Caco-2 (cell line): Measurements from ENCODE around the gene FAM83F. TPM values are rescaled to one million over a fixed set of nuclear protein-coding genes. Genes with fewer than 3 reads are reported as not detected.
A peak's percentile ranks its signal among the peaks of the same experiment; 100 is the strongest.

Experiments
- BruUV-seq: library from RNA; stranded (reverse); fragments of 400-500 nt; replicated peaks from 2 replicates; lab custom pipeline; 2021; lab: Mats Ljungman, UMichigan
- CTCF ChIA-PET: fragments of 300-600 bp; sonication (Branson Sonifier 250); formaldehyde crosslinking; loops from one replicate; lab custom pipeline; 2022; ENCODE audit warnings: antibody characterized with exemption; lab: Charles Lee
- POLR2A ChIA-PET: fragments of 300-600 bp; sonication (Branson Sonifier 250); formaldehyde crosslinking; loops from one replicate; lab custom pipeline; 2022; ENCODE audit warnings: antibody characterized with exemption; lab: Charles Lee
- DNase-seq, 2 experiments: peaks; one replicate each; pipeline versions ENCODE4 v3.0.0 to v3.0.0-alpha.2; 2020 to 2022
- H3K27me3 ChIP-seq: replicated peaks from 2 replicates; pipeline ENCODE4 v1.6.0; 2011; ENCODE audit warnings: low read length; ENCODE audit not compliant: control insufficient read depth, insufficient read depth
- H3K36me3 ChIP-seq: 2 replicates; pipeline ENCODE4 v1.5.1; 2011; ENCODE audit warnings: low read length; ENCODE audit not compliant: control insufficient read depth, insufficient read depth
- H3K4me1 ChIP-seq: fragments of 250-450 bp; sonication (Bioruptor Pico); 2 replicates; pipeline ENCODE4 v1.5.1; 2020; ENCODE audit warnings: mild to moderate bottlenecking
- H3K4me3 ChIP-seq: 2 replicates; pipeline ENCODE4 v1.5.1; 2011; ENCODE audit warnings: low read depth, mild to moderate bottlenecking, control low read depth, low read length
- H3K9me3 ChIP-seq: fragments of 250-450 bp; sonication (Bioruptor Pico); 2 replicates; pipeline ENCODE4 v1.5.1; 2020; ENCODE audit warnings: mild to moderate bottlenecking, moderate library complexity
- H3K27ac Mint-ChIP-seq: one replicate; pipeline ENCODE4 v1.8.0; 2022; ENCODE audit warnings: mixed read lengths; ENCODE audit not compliant: unreplicated experiment
- H3K27me3 Mint-ChIP-seq: one replicate; pipeline ENCODE4 v1.8.0; 2022; ENCODE audit warnings: mixed read lengths; ENCODE audit not compliant: insufficient read depth, unreplicated experiment
- H3K36me3 Mint-ChIP-seq: one replicate; pipeline ENCODE4 v1.8.0; 2022; ENCODE audit warnings: mild to moderate bottlenecking, mixed read lengths; ENCODE audit not compliant: insufficient read depth, unreplicated experiment
- H3K4me1 Mint-ChIP-seq: one replicate; pipeline ENCODE4 v1.8.0; 2022; ENCODE audit warnings: low read depth, mixed read lengths; ENCODE audit not compliant: unreplicated experiment
- H3K4me3 Mint-ChIP-seq: one replicate; pipeline ENCODE4 v1.8.0; 2022; ENCODE audit warnings: mild to moderate bottlenecking, moderate library complexity, mixed read lengths; ENCODE audit not compliant: unreplicated experiment
- H3K9me3 Mint-ChIP-seq: one replicate; pipeline ENCODE4 v1.8.0; 2022; ENCODE audit warnings: mixed read lengths; ENCODE audit not compliant: unreplicated experiment
- intact Hi-C: fragments of 100-400 bp; cut with micrococcal nuclease; formaldehyde crosslinking; loops from one replicate; pipeline ENCODE4 v1.10.0; 2022; ENCODE audit not compliant: unreplicated experiment
- total RNA-seq: library from RNA; stranded (reverse); gene quantifications from 2 replicates; pipeline ENCODE4 v1.2.3, GENCODE V29; 2022
- TF ChIP-seq, protein P1 (sequence below), 2 experiments: fragments of 200-600 bp in 1 of 2; IDR thresholded peaks; 1 replicate in 1 of 2; 2 replicates in 1 of 2; pipeline versions ENCODE4 v1.5.1 to v1.8.0; 2011 to 2022; ENCODE audit warnings: antibody characterized with exemption in 1 of 2, control low read depth in 1 of 2, inconsistent platforms in 1 of 2, low read depth in 1 of 2, low read length in 1 of 2, mild to moderate bottlenecking in 1 of 2, moderate library complexity in 1 of 2; ENCODE audit not compliant: insufficient read depth in 1 of 2, severe bottlenecking in 1 of 2, unreplicated experiment in 1 of 2

The FAM83F gene
- total RNA-seq, 1 experiment from 2014 or later = 20.0 TPM

GRCh38 chr22:39967103-39967829 is 27.5 kb upstream of the FAM83F start:
- H3K27me3 ChIP-seq = no peaks in the 10 kb centered on the region; the same call in 1 of the 2 replicates
- Mint-ChIP-seq H3K27me3 (no peaks in the 10 kb centered on the region), H3K9me3 (no peaks in the 10 kb centered on the region), H3K4me3 (no peak overlapping the region), H3K27ac (no peak overlapping the region), H3K4me1 (peaks cover 11% of the 10 kb centered on the region), H3K36me3 (no peaks in the 10 kb centered on the region)
- POLR2A ChIA-PET = no interaction called here
- TF ChIP-seq, protein P1, sequence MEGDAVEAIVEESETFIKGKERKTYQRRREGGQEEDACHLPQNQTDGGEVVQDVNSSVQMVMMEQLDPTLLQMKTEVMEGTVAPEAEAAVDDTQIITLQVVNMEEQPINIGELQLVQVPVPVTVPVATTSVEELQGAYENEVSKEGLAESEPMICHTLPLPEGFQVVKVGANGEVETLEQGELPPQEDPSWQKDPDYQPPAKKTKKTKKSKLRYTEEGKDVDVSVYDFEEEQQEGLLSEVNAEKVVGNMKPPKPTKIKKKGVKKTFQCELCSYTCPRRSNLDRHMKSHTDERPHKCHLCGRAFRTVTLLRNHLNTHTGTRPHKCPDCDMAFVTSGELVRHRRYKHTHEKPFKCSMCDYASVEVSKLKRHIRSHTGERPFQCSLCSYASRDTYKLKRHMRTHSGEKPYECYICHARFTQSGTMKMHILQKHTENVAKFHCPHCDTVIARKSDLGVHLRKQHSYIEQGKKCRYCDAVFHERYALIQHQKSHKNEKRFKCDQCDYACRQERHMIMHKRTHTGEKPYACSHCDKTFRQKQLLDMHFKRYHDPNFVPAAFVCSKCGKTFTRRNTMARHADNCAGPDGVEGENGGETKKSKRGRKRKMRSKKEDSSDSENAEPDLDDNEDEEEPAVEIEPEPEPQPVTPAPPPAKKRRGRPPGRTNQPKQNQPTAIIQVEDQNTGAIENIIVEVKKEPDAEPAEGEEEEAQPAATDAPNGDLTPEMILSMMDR (IDR thresholded peaks at IDR 0.05; ENCODE audit: insufficient read depth in 1 of 2, low read depth in 1 of 2, low read length in 1 of 2, severe bottlenecking in 1 of 2, unreplicated experiment in 1 of 2) = no peak
- CTCF ChIA-PET = interaction anchor here (1.1 kb wide), 1 partner anchor 58 kb away, joined by 4 read pairs; no protein-coding TSS in a partner anchor
- H3K4me1 ChIP-seq = peaks cover 11% of the 10 kb centered on the region; the same call in 1 of the 2 replicates
- intact Hi-C loops = no loop called here
- H3K36me3 ChIP-seq = no peaks in the 10 kb centered on the region
- DNase-seq = peak in 1 of 2 experiments; percentile 48
- no peaks in the 10 kb centered on the region for H3K9me3 ChIP-seq
- no TSS peak for BruUV-seq
- no peak overlapping the region for H3K4me3 ChIP-seq

DNA sequence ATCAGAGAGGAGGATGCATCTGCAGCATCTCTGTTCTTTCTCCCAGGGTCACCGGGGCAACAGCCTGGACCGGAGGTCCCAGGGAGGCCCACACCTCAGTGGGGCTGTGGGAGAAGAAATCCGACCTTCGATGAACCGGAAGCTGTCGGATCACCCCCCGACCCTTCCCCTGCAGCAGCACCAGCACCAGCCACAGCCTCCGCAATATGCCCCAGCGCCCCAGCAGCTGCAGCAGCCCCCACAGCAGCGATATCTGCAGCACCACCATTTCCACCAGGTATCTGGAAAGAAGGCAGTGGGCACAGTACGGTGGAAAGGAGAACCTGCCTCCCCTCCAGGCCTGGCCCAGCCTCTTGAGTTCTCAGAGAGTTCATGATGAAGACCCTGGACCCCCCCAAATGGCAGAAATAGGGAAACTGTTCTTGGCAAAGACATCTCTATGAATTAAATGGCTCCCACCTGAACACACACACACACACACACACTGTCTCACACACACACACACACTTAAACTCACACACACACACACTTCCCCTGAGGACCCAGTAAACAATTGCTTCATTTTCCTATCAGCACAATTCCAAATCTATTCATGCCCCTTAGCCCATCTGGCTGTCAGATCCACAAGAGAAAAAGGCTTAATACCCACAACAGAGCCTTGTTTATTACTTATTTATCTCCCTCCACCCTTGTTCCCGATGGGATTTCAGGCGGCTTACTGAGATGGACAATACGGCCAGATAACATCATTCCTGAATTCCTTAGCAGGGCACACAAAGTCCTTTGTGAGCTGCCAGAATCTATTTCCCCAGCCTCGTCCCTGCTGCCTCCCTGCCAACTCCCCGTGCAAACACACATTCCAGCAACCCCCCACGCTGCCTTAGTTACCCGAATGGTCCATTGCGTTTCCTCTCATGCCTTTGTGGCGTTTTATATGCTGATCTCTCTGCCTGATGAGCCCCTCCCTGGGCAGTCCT is 26.5 kb upstream of the FAM83F start:
- Mint-ChIP-seq H3K4me1 (peaks cover 11% of the 10 kb centered on the region), H3K36me3 (no peaks in the 10 kb centered on the region), H3K27me3 (no peaks in the 10 kb centered on the region), H3K9me3 (no peaks in the 10 kb centered on the region), H3K4me3 (no peak overlapping the region), H3K27ac (no peak overlapping the region)
- no peaks in the 10 kb centered on the region; the same call in 1 of the 2 replicates for H3K27me3 ChIP-seq
- ChIA-PET POLR2A (no interaction called here), CTCF (interaction anchor here (1.1 kb wide), 1 partner anchor 57 kb away, joined by 4 read pairs; no protein-coding TSS in a partner anchor)
- DNase-seq = no peak
- no peak overlapping the region for H3K4me3 ChIP-seq
- intact Hi-C loops = no loop called here
- no peaks in the 10 kb centered on the region for H3K36me3 ChIP-seq
- no TSS peak for BruUV-seq
- H3K9me3 ChIP-seq = no peaks in the 10 kb centered on the region
- H3K4me1 ChIP-seq = peaks cover 11% of the 10 kb centered on the region; the same call in 1 of the 2 replicates
- TF ChIP-seq, protein P1 (IDR thresholded peaks at IDR 0.05; ENCODE audit: insufficient read depth in 1 of 2, low read depth in 1 of 2, low read length in 1 of 2, severe bottlenecking in 1 of 2, unreplicated experiment in 1 of 2) = no peak

GRCh38 chr22:39970742-39971141 is 24.0 kb upstream of the FAM83F start:
- no peak overlapping the region for H3K4me3 Mint-ChIP-seq
- CTCF ChIA-PET = interaction anchor here (0.9 kb wide), 1 partner anchor 21 kb away, joined by 5 read pairs; no protein-coding TSS in a partner anchor
- no peak for DNase-seq

More at GRCh38 chr22:39970742-39971141, 24.0 kb upstream of the FAM83F start:
- no peaks in the 10 kb centered on the region for H3K9me3 ChIP-seq
- intact Hi-C loops = no loop called here
- no peaks in the 10 kb centered on the region for H3K36me3 Mint-ChIP-seq
- H3K36me3 ChIP-seq = no peaks in the 10 kb centered on the region
- BruUV-seq = no TSS peak
- no peak overlapping the region for H3K27ac Mint-ChIP-seq
- H3K4me1 ChIP-seq = peaks cover 7% of the 10 kb centered on the region; the same call in 1 of the 2 replicates
- peaks cover 11% of the 10 kb centered on the region for H3K4me1 Mint-ChIP-seq
- TF ChIP-seq, protein P1 (IDR thresholded peaks at IDR 0.05; ENCODE audit: insufficient read depth in 1 of 2, low read depth in 1 of 2, low read length in 1 of 2, severe bottlenecking in 1 of 2, unreplicated experiment in 1 of 2) = no peak
- H3K9me3 Mint-ChIP-seq = no peaks in the 10 kb centered on the region
- H3K27me3 ChIP-seq = no peaks in the 10 kb centered on the region; the same call in 1 of the 2 replicates
- POLR2A ChIA-PET = no interaction called here
- no peak overlapping the region for H3K4me3 ChIP-seq
- peaks cover 3% of the 10 kb centered on the region for H3K27me3 Mint-ChIP-seq
